Measurements from ENCODE around the gene NCOR1.
A peak's percentile ranks its signal among the peaks of the same experiment; 100 is the strongest.

NCOR1 gene

DNA sequence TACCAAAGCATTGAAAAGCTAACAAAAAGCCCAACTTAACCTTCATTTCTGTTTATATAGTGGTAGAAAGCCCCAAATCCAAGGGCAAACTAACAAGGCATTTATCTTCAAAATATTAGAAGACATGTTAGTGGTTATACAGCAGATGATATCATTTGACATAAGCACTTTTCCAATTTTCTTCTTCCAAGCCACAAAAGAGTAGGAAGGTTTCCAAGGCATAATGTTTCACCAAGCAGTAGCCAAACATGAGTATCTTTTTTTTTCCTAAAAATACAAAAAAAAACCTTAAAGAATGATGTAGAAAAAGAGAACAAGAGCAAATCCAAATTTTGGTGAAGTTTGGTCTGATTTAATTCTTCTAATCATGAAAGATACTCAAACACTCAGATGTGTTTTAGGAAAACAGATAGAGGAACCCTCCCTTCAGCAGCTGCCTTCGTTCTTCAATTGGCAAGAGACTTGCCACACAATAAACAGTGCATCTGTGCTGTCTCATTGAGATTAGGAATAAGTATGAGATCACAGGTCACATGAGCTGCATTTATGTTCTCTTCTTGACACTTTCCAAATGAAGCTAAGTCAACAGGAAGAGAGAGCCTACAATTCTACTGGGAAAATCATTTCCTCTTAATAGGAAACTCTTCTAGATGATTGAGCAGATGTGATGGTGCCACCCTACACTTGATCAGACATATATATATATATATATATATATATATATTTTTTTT, 109.0 kb downstream of the NCOR1 start:
- Histone ChIP-seq H3K9me3 (ENCODE audit: control insufficient read depth in 1 of 2, low read length in 2 of 2) (no peaks in the 10 kb centered on the region), H3K36me3 (ENCODE audit: control insufficient read depth in 1 of 2, insufficient read depth in 2 of 2, low read length in 2 of 2) (peaks cover 17 to 52% of the 10 kb centered on the region in 2 donors), H3K4me3 (ENCODE audit: low read depth in 1 of 2, low read length in 2 of 2) (no peak overlapping the region), H3K9ac (ENCODE audit: low read depth in 1 of 2, low read length in 2 of 2) (no peak overlapping the region), H3K27me3 (ENCODE audit: control insufficient read depth in 1 of 2, insufficient read depth in 2 of 2, low read length in 2 of 2) (no peaks in the 10 kb centered on the region), H3K27ac (ENCODE audit: low read depth, low read length) (peak overlapping the region; percentile 30), H3K4me1 (ENCODE audit: control insufficient read depth in 1 of 2, insufficient read depth in 2 of 2, low read length in 2 of 2) (no peaks in the 10 kb centered on the region)

DNA sequence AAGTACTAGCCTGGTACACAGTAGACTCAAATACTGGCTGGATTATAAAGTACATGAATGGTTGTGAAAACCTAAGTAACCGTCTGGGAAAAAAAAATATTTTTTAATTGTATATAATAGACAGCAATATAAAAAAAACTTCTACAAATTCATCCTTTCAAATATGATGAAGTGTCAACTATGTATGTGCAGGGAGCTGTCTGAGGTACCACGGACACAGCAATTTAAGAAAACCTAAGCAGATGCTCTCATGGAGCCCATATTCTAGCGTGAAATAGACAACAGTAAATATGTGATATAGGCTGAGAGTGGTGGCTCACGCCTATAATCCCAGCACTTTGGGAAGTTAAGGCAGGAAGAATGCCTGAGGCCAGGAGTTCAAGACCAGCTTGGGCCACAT, 111.1 kb downstream of the NCOR1 start:
- H3K4me3 ChIP-seq (ENCODE audit: low read depth in 1 of 2, low read length in 2 of 2): no peak overlapping the region
- H3K27me3 ChIP-seq (ENCODE audit: control insufficient read depth in 1 of 2, insufficient read depth in 2 of 2, low read length in 2 of 2): no peaks in the 10 kb centered on the region
- H3K4me1 ChIP-seq (ENCODE audit: control insufficient read depth in 1 of 2, insufficient read depth in 2 of 2, low read length in 2 of 2): no peaks in the 10 kb centered on the region
- peaks cover 25 to 57% of the 10 kb centered on the region in 2 donors for H3K36me3 ChIP-seq (ENCODE audit: control insufficient read depth in 1 of 2, insufficient read depth in 2 of 2, low read length in 2 of 2)
- H3K9me3 ChIP-seq (ENCODE audit: control insufficient read depth in 1 of 2, low read length in 2 of 2): no peaks in the 10 kb centered on the region
- H3K27ac ChIP-seq (ENCODE audit: low read depth, low read length): no peak overlapping the region
- H3K9ac ChIP-seq (ENCODE audit: low read depth in 1 of 2, low read length in 2 of 2): no peak overlapping the region

DNA sequence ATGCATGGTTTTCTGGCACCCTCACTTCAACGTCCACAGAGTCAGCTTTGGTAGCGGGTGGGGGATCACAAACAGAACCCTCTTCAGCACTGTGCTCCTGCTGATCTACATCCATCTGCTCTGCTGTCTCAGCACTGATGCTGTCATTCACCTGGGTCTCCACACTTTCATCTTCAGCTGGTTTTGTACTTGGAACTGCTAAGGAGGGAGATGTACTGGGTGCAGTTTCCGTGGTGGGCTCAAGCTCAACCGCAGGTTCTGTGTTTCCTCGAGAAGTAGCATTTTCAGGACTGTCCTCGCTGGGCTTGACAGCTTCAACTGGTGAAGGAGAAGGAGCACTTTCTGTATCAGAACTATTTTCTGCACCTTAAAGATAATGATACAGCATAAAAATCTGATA, 113.9 kb downstream of the NCOR1 start:
- no peaks in the 10 kb centered on the region for H3K9me3 ChIP-seq (ENCODE audit: control insufficient read depth in 1 of 2, low read length in 2 of 2)
- no peaks in the 10 kb centered on the region for H3K4me1 ChIP-seq (ENCODE audit: control insufficient read depth in 1 of 2, insufficient read depth in 2 of 2, low read length in 2 of 2)
- H3K4me3 ChIP-seq (ENCODE audit: low read depth in 1 of 2, low read length in 2 of 2): no peak overlapping the region
- H3K36me3 ChIP-seq (ENCODE audit: control insufficient read depth in 1 of 2, insufficient read depth in 2 of 2, low read length in 2 of 2): peaks cover 26 to 69% of the 10 kb centered on the region in 2 donors
- no peak overlapping the region for H3K9ac ChIP-seq (ENCODE audit: low read depth in 1 of 2, low read length in 2 of 2)
- no peak overlapping the region for H3K27ac ChIP-seq (ENCODE audit: low read depth, low read length)
- no peaks in the 10 kb centered on the region for H3K27me3 ChIP-seq (ENCODE audit: control insufficient read depth in 1 of 2, insufficient read depth in 2 of 2, low read length in 2 of 2)

DNA sequence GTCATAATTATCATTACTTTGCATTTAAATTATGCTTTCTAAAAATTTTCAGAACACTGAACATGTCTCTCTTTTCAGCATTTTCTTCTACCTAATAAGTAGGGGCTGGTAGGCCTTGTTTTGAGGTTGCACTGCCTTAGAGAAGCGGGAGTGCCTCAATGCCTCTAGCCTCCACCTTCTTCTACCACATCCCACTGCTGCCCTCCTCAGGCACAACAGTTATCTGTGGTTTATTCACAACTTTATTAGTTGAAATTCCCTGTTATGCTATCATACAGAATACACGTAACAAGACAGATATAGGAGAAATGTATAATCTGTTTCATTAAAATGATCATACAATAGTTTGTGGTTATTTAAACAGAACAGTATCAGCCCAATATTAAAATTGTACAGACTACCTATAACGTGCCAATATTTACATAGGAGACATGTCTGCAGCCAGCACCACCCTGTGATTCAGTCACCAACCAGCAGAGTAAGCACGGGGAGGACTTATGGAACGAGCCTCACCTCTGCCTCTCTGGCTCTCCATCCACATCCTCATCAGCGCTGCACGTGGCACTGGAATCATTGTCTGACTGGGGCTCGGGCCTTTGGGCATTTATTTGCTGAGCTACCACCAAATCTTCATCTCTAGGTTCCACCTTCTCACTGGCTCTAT, 114.5 kb downstream of the NCOR1 start:
- no peak overlapping the region for H3K9ac ChIP-seq (ENCODE audit: low read depth in 1 of 2, low read length in 2 of 2)
- H3K4me3 ChIP-seq (ENCODE audit: low read depth in 1 of 2, low read length in 2 of 2): no peak overlapping the region
- peaks cover 26 to 65% of the 10 kb centered on the region in 2 donors for H3K36me3 ChIP-seq (ENCODE audit: control insufficient read depth in 1 of 2, insufficient read depth in 2 of 2, low read length in 2 of 2)
- H3K27me3 ChIP-seq (ENCODE audit: control insufficient read depth in 1 of 2, insufficient read depth in 2 of 2, low read length in 2 of 2): no peaks in the 10 kb centered on the region
- no peaks in the 10 kb centered on the region for H3K4me1 ChIP-seq (ENCODE audit: control insufficient read depth in 1 of 2, insufficient read depth in 2 of 2, low read length in 2 of 2)
- H3K9me3 ChIP-seq (ENCODE audit: control insufficient read depth in 1 of 2, low read length in 2 of 2): no peaks in the 10 kb centered on the region
- H3K27ac ChIP-seq (ENCODE audit: low read depth, low read length): no peak overlapping the region

DNA sequence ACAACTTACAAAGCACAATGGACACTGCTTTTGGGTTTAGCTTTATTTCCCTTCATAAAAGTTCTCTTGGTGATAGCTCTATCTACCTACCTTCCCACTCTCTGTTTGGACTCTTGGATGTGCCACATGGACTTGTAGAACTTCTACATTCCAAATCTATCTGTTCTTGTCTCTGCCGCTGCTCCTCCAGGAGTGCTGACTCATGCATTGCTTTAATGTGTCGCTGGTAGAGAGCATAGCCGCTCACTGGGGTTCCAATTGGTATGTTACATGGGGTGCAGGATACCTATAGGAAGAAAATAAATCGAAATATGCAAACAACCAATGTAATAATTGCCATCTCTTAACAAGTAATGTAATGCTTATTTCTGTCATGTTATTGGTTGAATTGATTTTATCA, 123.6 kb downstream of the NCOR1 start:
- Histone ChIP-seq H3K36me3 (ENCODE audit: control insufficient read depth in 1 of 2, insufficient read depth in 2 of 2, low read length in 2 of 2) (peaks cover 16 to 56% of the 10 kb centered on the region in 2 donors), H3K27me3 (ENCODE audit: control insufficient read depth in 1 of 2, insufficient read depth in 2 of 2, low read length in 2 of 2) (no peaks in the 10 kb centered on the region), H3K9ac (ENCODE audit: low read depth in 1 of 2, low read length in 2 of 2) (no peak overlapping the region), H3K27ac (ENCODE audit: low read depth, low read length) (no peak overlapping the region), H3K9me3 (ENCODE audit: control insufficient read depth in 1 of 2, low read length in 2 of 2) (no peaks in the 10 kb centered on the region), H3K4me1 (ENCODE audit: control insufficient read depth in 1 of 2, insufficient read depth in 2 of 2, low read length in 2 of 2) (no peaks in the 10 kb centered on the region), H3K4me3 (ENCODE audit: low read depth in 1 of 2, low read length in 2 of 2) (no peak overlapping the region)

DNA sequence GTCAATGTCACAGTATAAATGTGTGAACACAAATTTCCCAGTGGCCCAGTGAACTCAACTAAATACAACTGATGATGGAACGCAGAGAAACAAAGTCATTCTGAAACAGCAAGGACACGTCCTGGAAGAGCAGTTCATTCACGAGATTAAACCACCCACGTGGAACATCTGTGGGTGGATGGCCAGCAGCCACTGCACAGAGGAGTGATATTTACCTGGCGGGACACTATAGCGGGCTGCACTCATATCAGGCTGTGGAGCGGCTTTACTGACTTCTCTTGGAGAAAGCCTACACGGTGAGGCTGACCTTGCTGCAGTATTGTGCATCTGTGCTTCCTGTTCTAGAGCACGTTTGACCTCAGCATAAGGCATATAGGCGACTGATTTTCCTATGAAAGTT, 128.4 kb downstream of the NCOR1 start:
- no peak overlapping the region for H3K27ac ChIP-seq (ENCODE audit: low read depth, low read length)
- H3K36me3 ChIP-seq (ENCODE audit: control insufficient read depth in 1 of 2, insufficient read depth in 2 of 2, low read length in 2 of 2): peaks cover 25 to 58% of the 10 kb centered on the region in 2 donors
- no peaks in the 10 kb centered on the region for H3K27me3 ChIP-seq (ENCODE audit: control insufficient read depth in 1 of 2, insufficient read depth in 2 of 2, low read length in 2 of 2)
- H3K9ac ChIP-seq (ENCODE audit: low read depth in 1 of 2, low read length in 2 of 2): no peak overlapping the region
- H3K9me3 ChIP-seq (ENCODE audit: control insufficient read depth in 1 of 2, low read length in 2 of 2): no peaks in the 10 kb centered on the region
- no peak overlapping the region for H3K4me3 ChIP-seq (ENCODE audit: low read depth in 1 of 2, low read length in 2 of 2)
- no peaks in the 10 kb centered on the region for H3K4me1 ChIP-seq (ENCODE audit: control insufficient read depth in 1 of 2, insufficient read depth in 2 of 2, low read length in 2 of 2)

DNA sequence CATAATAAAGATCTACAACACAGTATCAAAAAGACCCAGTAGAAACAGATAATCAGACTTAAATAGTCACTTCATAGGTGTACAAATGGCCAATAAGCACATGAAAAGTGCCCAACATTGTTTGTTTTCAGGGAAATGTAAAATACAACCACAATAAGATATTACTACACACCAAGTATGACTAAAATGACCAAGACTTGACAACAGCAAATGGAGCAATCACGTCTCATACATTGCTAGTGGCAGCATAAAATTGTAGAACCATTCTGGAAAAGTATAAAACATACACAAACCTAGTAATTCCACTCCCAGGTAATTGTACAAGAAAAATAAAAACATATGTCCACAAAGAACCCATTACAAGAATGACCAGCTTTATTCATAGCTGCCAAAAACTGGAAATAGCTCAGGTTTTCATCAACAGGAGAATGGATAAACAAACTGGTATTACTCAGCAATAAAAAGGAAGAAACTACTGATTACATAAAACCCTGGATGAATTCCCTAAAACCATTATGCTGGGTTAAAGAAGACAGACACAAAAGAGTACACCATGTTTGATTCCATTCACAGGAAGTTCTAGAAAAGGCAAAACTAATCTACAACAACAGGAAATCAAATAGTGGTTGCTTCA, 130.2 kb downstream of the NCOR1 start:
- Histone ChIP-seq H3K27me3 (ENCODE audit: control insufficient read depth in 1 of 2, insufficient read depth in 2 of 2, low read length in 2 of 2) (no peaks in the 10 kb centered on the region), H3K4me1 (ENCODE audit: control insufficient read depth in 1 of 2, insufficient read depth in 2 of 2, low read length in 2 of 2) (no peaks in the 10 kb centered on the region), H3K9ac (ENCODE audit: low read depth in 1 of 2, low read length in 2 of 2) (no peak overlapping the region), H3K36me3 (ENCODE audit: control insufficient read depth in 1 of 2, insufficient read depth in 2 of 2, low read length in 2 of 2) (peaks cover 26 to 45% of the 10 kb centered on the region in 2 donors), H3K4me3 (ENCODE audit: low read depth in 1 of 2, low read length in 2 of 2) (no peak overlapping the region), H3K27ac (ENCODE audit: low read depth, low read length) (no peak overlapping the region), H3K9me3 (ENCODE audit: control insufficient read depth in 1 of 2, low read length in 2 of 2) (no peaks in the 10 kb centered on the region)

DNA sequence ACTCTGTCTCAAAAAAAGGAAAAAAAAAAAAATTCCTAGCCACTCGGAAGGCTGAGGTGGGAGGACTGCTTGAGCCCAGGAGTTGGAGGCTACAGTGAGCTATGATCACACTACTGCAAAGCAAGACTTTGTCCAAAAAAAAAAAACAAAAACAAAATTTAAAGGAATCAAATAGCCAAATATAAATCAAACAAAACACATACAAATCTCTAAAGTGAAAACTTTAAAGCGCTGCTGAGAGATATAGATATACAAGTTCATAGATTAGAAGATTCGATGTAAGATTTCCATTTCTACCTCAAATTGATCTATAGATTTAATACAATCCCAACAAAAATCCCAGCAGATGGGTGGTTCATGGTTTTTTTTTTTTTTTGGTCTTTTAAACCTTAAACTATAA, 132.1 kb downstream of the NCOR1 start:
- Histone ChIP-seq H3K9me3 (ENCODE audit: control insufficient read depth in 1 of 2, low read length in 2 of 2) (no peaks in the 10 kb centered on the region), H3K27ac (ENCODE audit: low read depth, low read length) (no peak overlapping the region), H3K36me3 (ENCODE audit: control insufficient read depth in 1 of 2, insufficient read depth in 2 of 2, low read length in 2 of 2) (peaks cover 36 to 51% of the 10 kb centered on the region in 2 donors), H3K9ac (ENCODE audit: low read depth in 1 of 2, low read length in 2 of 2) (no peak overlapping the region), H3K4me1 (ENCODE audit: control insufficient read depth in 1 of 2, insufficient read depth in 2 of 2, low read length in 2 of 2) (no peaks in the 10 kb centered on the region), H3K27me3 (ENCODE audit: control insufficient read depth in 1 of 2, insufficient read depth in 2 of 2, low read length in 2 of 2) (no peaks in the 10 kb centered on the region), H3K4me3 (ENCODE audit: low read depth in 1 of 2, low read length in 2 of 2) (no peak overlapping the region)

DNA sequence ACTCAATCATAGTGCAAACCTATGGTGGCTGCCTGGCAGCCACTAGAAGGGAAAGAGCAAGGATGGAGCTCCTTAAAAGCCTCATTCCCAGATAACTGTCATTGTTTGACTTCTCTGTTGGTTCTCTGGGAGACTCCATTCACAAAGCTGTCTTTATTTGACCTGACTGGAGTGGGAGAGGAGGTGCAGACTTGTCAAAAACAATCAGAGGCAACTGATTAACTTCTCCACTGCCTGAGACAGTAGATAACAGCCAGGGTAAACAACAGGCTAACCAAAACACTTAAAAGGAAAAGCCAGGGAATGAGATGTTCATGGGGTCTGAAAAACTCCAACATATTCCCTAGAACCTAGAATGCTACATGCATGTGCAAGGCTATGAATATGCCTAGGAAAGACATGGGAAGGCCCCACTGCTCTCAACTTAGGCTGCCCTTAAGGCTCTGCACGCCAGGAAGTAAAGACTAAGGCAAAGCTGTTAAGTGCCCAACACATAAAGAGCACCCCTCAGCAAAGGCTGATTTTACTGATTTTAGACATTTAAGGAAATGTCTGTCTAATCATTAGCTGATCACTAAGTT, 133.7 kb downstream of the NCOR1 start:
- H3K9me3 ChIP-seq (ENCODE audit: control insufficient read depth in 1 of 2, low read length in 2 of 2): no peaks in the 10 kb centered on the region
- peaks cover 40 to 57% of the 10 kb centered on the region in 2 donors for H3K36me3 ChIP-seq (ENCODE audit: control insufficient read depth in 1 of 2, insufficient read depth in 2 of 2, low read length in 2 of 2)
- no peak overlapping the region for H3K4me3 ChIP-seq (ENCODE audit: low read depth in 1 of 2, low read length in 2 of 2)
- no peaks in the 10 kb centered on the region for H3K27me3 ChIP-seq (ENCODE audit: control insufficient read depth in 1 of 2, insufficient read depth in 2 of 2, low read length in 2 of 2)
- no peak overlapping the region for H3K27ac ChIP-seq (ENCODE audit: low read depth, low read length)
- H3K9ac ChIP-seq (ENCODE audit: low read depth in 1 of 2, low read length in 2 of 2): no peak overlapping the region
- no peaks in the 10 kb centered on the region for H3K4me1 ChIP-seq (ENCODE audit: control insufficient read depth in 1 of 2, insufficient read depth in 2 of 2, low read length in 2 of 2)

DNA sequence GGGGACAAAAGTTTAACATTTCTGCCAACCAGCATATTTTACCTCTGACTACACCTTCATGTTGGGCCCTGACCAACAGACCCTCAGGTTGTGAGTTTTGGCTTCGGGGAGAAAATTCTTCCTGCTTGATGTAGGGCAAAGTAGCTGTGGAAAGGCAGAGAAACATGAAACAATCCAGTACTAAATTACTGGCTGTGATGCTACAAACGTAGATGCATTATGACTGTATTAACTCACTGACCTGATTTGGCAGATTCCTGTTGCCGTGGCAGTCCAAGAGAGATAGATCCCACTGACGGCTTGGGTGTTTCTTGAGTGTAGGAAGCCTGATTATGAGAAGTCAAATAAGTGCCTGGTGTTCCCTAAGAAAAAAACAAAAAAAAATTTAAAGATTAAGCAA, 135.0 kb downstream of the NCOR1 start:
- H3K36me3 ChIP-seq (ENCODE audit: control insufficient read depth in 1 of 2, insufficient read depth in 2 of 2, low read length in 2 of 2): peaks cover 42 to 59% of the 10 kb centered on the region in 2 donors
- H3K4me3 ChIP-seq (ENCODE audit: low read depth in 1 of 2, low read length in 2 of 2): no peak overlapping the region
- H3K9me3 ChIP-seq (ENCODE audit: control insufficient read depth in 1 of 2, low read length in 2 of 2): no peaks in the 10 kb centered on the region
- H3K9ac ChIP-seq (ENCODE audit: low read depth in 1 of 2, low read length in 2 of 2): no peak overlapping the region
- no peak overlapping the region for H3K27ac ChIP-seq (ENCODE audit: low read depth, low read length)
- no peaks in the 10 kb centered on the region for H3K27me3 ChIP-seq (ENCODE audit: control insufficient read depth in 1 of 2, insufficient read depth in 2 of 2, low read length in 2 of 2)
- no peaks in the 10 kb centered on the region for H3K4me1 ChIP-seq (ENCODE audit: control insufficient read depth in 1 of 2, insufficient read depth in 2 of 2, low read length in 2 of 2)

All from duodenal mucosa (tissue), 2 donors.